Omental fat pad (tissue), 4 donors: ENCODE results near the gene FOXP1. TPM values are rescaled to one million over a fixed set of nuclear protein-coding genes. Genes with fewer than 3 reads are reported as not detected.

Experiments
- ATAC-seq: fragments of 150-250 bp; one replicate; pipeline ENCODE4 v1.9.1; 2016; ENCODE audit warnings: mild to moderate bottlenecking, moderate library complexity; ENCODE audit not compliant: low FRiP score
- DNase-seq: peaks from one replicate; pipeline ENCODE4 v3.0.0-alpha.2; 2019; ENCODE audit warnings: low spot score
- CTCF ChIP-seq, 3 donors: fragments of 450-650 bp; IDR thresholded peaks; one replicate each; pipeline ENCODE4 v1.5.1; 2016 to 2017; ENCODE audit warnings: antibody characterized with exemption in 3 of 3, mild to moderate bottlenecking in 3 of 3, moderate library complexity in 2 of 3
- total RNA-seq, 4 donors: library from RNA; depleted of rRNA; stranded (reverse); fragments of >200 nt; gene quantifications; one replicate each; pipeline ENCODE4 v1.1.0, GENCODE V29; 2016

Gene FOXP1
- total RNA-seq, 4 donors from 2014 or later = 72.4 to 128 (median 76.7) TPM

- TF ChIP-seq CTCF (IDR thresholded peaks at IDR 0.05) = no peak
- no peak for DNase-seq
- ATAC-seq = no peak
Observed at GRCh38 chr3:71214016-71214415, 369.5 kb downstream of the FOXP1 start.

GRCh38 chr3:71211083-71211482, 372.4 kb downstream of the FOXP1 start:
- no peak for DNase-seq
- no peak for ATAC-seq
- no peak for TF ChIP-seq CTCF (IDR thresholded peaks at IDR 0.05)

GRCh38 chr3:71210257-71211007, 373.1 kb downstream of the FOXP1 start:
- TF ChIP-seq CTCF (IDR thresholded peaks at IDR 0.05) = no peak
- ATAC-seq = peak; percentile 84
- DNase-seq = no peak

GRCh38 chr3:71208211-71209095, 375.1 kb downstream of the FOXP1 start:
- no peak for DNase-seq
- TF ChIP-seq CTCF (IDR thresholded peaks at IDR 0.05) = no peak
- ATAC-seq = no peak

GRCh38 chr3:71207632-71208031, 375.9 kb downstream of the FOXP1 start:
- DNase-seq (no peak), ATAC-seq (no peak)
- TF ChIP-seq CTCF (IDR thresholded peaks at IDR 0.05) = no peak

GRCh38 chr3:71206305-71207165, 377.0 kb downstream of the FOXP1 start:
- no peak for ATAC-seq
- no peak for DNase-seq
- TF ChIP-seq CTCF (IDR thresholded peaks at IDR 0.05) = no peak
